Measurements from ENCODE around the gene C4BPA.

C4BPA gene

GRCh38 chr1:207077012-207077411, 27.0 kb upstream of the C4BPA start:
- DNase-seq, result no peak

- peak in 26 of 51 donors; percentile 4 to 84 (median 36) for DNase-seq
Observed at GRCh38 chr1:207077470-207078377, 26.3 kb upstream of the C4BPA start.

- no peak for DNase-seq
Observed at GRCh38 chr1:207078578-207079132, 25.4 kb upstream of the C4BPA start.

GRCh38 chr1:207079706-207080241, 24.3 kb upstream of the C4BPA start:
- DNase-seq, result no peak

- DNase-seq, result no peak
Observed at GRCh38 chr1:207081088-207081487, 22.9 kb upstream of the C4BPA start.

GRCh38 chr1:207081806-207082205, 22.2 kb upstream of the C4BPA start:
- no peak for DNase-seq

GRCh38 chr1:207084232-207084631, 19.8 kb upstream of the C4BPA start:
- DNase-seq, result no peak

- DNase-seq, result peak in 16 of 51 donors; percentile 1 to 36 (median 16)
Observed at GRCh38 chr1:207084701-207085180, 19.3 kb upstream of the C4BPA start.

- DNase-seq, result no peak
Observed at GRCh38 chr1:207085887-207086286, 18.1 kb upstream of the C4BPA start.

GRCh38 chr1:207088161-207088560, 15.9 kb upstream of the C4BPA start:
- DNase-seq, result no peak

GRCh38 chr1:207088701-207089626, 15.1 kb upstream of the C4BPA start, which contains the start of gene C4BPB:
Gene C4BPB (plus strand): TSS chr1:207088860. CDS start chr1:207089532, 672 bp downstream.
- DNase-seq, result no peak

- no peak for DNase-seq
Observed at GRCh38 chr1:207089627-207090355, 14.2 kb upstream of the C4BPA start.

GRCh38 chr1:207091200-207091908, 12.7 kb upstream of the C4BPA start:
- no peak for DNase-seq

- no peak for DNase-seq
Observed at GRCh38 chr1:207093944-207094343, 10.1 kb upstream of the C4BPA start.

GRCh38 chr1:207097871-207098324, 6.1 kb upstream of the C4BPA start:
- DNase-seq, result no peak

GRCh38 chr1:207101720-207102119, 2.3 kb upstream of the C4BPA start:
- DNase-seq, result no peak

- DNase-seq, result no peak
Observed at GRCh38 chr1:207102146-207102545, 1.9 kb upstream of the C4BPA start.

GRCh38 chr1:207102659-207103058, 1.4 kb upstream of the C4BPA start:
- DNase-seq, result no peak

GRCh38 chr1:207109004-207109403, 5.0 kb downstream of the C4BPA start:
- DNase-seq, result no peak
